Measurements from ENCODE around the gene ADM2. TPM values are rescaled to one million over a fixed set of nuclear protein-coding genes. Genes with fewer than 3 reads are reported as not detected.

ADM2 gene
- total RNA-seq, 1 donor: 2.6 TPM

DNA sequence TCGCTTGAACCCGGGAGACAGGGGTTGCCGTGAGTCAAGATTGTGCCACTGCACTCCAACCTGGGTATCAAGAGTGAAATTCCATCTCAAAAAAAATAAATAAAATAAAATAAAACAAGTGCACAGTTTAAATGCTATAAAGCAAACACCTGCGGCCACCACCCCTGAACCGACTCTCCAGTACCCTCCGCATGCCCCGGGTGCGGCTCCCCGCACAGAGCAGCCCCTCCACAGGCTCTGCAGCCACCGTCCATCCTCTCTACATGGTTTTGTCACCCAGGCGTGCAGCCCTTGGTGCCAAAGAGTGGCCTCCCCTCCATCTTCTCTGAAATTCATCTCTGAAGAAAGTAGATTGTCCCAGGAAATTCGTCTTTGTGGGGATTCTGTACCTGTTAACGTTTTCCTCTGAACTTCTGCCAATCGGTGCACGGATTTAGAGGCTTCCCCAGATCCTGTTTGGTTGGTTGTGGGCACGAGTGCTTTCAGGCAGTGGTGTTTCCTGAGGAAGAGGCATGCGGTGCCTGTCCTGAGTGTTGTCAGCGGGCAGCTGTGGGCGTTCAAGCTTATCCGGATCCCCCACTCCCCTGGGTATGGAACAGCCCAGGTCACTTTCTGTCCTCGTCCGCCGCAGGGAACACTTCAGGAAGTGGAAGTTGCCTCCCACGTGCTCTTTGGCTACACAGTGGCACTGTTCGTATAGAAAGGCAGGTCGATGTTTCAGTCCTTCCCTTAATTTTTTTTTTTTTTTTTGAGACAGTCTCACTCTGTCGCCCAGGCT, 9.4 kb downstream of the ADM2 start:
- TF ChIP-seq, protein P1, sequence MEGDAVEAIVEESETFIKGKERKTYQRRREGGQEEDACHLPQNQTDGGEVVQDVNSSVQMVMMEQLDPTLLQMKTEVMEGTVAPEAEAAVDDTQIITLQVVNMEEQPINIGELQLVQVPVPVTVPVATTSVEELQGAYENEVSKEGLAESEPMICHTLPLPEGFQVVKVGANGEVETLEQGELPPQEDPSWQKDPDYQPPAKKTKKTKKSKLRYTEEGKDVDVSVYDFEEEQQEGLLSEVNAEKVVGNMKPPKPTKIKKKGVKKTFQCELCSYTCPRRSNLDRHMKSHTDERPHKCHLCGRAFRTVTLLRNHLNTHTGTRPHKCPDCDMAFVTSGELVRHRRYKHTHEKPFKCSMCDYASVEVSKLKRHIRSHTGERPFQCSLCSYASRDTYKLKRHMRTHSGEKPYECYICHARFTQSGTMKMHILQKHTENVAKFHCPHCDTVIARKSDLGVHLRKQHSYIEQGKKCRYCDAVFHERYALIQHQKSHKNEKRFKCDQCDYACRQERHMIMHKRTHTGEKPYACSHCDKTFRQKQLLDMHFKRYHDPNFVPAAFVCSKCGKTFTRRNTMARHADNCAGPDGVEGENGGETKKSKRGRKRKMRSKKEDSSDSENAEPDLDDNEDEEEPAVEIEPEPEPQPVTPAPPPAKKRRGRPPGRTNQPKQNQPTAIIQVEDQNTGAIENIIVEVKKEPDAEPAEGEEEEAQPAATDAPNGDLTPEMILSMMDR (IDR thresholded peaks at IDR 0.05; ENCODE audit: insufficient read depth, low read depth, low read length): no peak
- no peak for DNase-seq (ENCODE audit: low read depth)
- no peak overlapping the region for H3K4me3 ChIP-seq (ENCODE audit: low read depth, low read length)

DNA sequence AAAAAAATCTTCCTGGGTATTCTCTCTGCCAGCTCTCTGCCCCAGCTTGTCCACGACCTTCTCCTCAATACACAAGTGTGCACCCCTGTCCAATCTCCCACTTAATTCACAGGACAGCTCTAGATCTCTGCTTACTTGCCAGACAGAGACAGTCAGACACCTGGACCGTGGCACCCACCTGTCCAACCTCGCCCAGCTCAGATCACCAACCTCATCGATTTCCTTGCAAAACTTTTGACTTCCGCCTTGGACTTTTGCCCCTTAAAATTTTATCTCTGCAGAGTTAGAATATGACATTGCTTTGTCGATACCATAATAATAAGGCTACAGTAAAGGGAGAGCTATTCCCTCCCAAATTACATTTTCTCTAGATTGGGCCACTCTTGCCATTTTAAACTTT, 15.8 kb downstream of the ADM2 start:
- TF ChIP-seq, protein P1 (IDR thresholded peaks at IDR 0.05; ENCODE audit: insufficient read depth, low read depth, low read length): no peak
- DNase-seq (ENCODE audit: low read depth): no peak
- no peak overlapping the region for H3K4me3 ChIP-seq (ENCODE audit: low read depth, low read length)

GRCh38 chr22:50498322-50498890, 17.1 kb downstream of the ADM2 start:
- H3K4me3 ChIP-seq (ENCODE audit: low read depth, low read length): no peak overlapping the region
- TF ChIP-seq, protein P1 (IDR thresholded peaks at IDR 0.05; ENCODE audit: insufficient read depth, low read depth, low read length): peak; percentile 75
- DNase-seq (ENCODE audit: low read depth): peak; percentile 63

- TF ChIP-seq, protein P1 (IDR thresholded peaks at IDR 0.05; ENCODE audit: insufficient read depth, low read depth, low read length): no peak
These were observed 19.1 kb downstream of the ADM2 start for GRCh38 chr22:50500452-50500851.

DNA sequence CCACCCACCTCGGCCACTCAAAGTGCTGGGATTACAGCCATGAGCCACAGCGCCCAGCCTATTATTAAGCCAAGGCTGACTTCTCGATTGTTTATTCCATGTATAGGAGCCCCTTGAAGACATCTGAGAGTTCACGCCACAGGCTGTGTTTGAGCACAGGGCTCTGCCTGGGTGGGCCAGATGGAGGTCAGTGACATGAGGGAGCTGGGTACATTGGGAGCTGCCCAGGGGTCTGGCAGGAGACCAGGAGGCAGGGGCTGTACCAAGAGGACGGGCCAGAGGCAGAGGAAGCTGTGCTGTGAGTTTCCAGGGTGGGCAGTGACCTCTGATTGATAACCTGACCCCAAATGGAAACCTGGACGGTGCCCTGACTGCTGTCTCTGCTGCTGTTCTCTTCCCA, 20.8 kb downstream of the ADM2 start:
- TF ChIP-seq, protein P1 (IDR thresholded peaks at IDR 0.05; ENCODE audit: insufficient read depth, low read depth, low read length): no peak
- no peak for DNase-seq (ENCODE audit: low read depth)
- no peak overlapping the region for H3K4me3 ChIP-seq (ENCODE audit: low read depth, low read length)

More at GRCh38 chr22:50500452-50500851, 19.1 kb downstream of the ADM2 start:
- no peak for DNase-seq (ENCODE audit: low read depth)
- H3K4me3 ChIP-seq (ENCODE audit: low read depth, low read length): no peak overlapping the region

GRCh38 chr22:50502628-50503474, 21.5 kb downstream of the ADM2 start:
- TF ChIP-seq, protein P1 (IDR thresholded peaks at IDR 0.05; ENCODE audit: insufficient read depth, low read depth, low read length): no peak
- no peak overlapping the region for H3K4me3 ChIP-seq (ENCODE audit: low read depth, low read length)
- no peak for DNase-seq (ENCODE audit: low read depth)

Data from fibroblast of villous mesenchyme (primary cell).